Measurements from ENCODE around the gene KASH5.

The KASH5 gene

DNA sequence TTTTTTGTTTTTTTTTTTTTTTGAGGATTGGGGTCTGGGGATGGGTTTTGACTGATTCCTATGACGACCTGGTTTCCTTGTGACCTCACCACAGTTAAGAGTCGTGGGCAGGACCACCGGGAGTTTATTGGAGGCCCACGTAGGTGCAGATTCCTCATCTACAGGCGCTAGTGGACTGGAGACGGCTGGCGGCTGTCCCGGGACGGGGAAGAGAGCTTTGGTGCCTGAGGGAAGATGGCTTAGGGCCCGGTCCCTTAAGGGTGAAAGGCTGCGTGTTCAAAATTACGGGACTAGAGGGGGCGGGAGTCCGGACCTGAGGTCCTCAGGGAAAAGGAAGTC, 25.2 kb upstream of the KASH5 start:
- no peaks in the 10 kb centered on the region for H3K79me2 ChIP-seq (ENCODE audit: low read length)
- H3K4me2 ChIP-seq (ENCODE audit: low read depth, low read length), result peak overlapping the region; percentile 28; the same call in 1 of the 2 replicates
- no peak for DNase-seq
- H3K9me2 ChIP-seq (replicated peaks; ENCODE audit: insufficient read depth, low read length), result no peaks in the 10 kb centered on the region
- TF ChIP-seq, protein P1, sequence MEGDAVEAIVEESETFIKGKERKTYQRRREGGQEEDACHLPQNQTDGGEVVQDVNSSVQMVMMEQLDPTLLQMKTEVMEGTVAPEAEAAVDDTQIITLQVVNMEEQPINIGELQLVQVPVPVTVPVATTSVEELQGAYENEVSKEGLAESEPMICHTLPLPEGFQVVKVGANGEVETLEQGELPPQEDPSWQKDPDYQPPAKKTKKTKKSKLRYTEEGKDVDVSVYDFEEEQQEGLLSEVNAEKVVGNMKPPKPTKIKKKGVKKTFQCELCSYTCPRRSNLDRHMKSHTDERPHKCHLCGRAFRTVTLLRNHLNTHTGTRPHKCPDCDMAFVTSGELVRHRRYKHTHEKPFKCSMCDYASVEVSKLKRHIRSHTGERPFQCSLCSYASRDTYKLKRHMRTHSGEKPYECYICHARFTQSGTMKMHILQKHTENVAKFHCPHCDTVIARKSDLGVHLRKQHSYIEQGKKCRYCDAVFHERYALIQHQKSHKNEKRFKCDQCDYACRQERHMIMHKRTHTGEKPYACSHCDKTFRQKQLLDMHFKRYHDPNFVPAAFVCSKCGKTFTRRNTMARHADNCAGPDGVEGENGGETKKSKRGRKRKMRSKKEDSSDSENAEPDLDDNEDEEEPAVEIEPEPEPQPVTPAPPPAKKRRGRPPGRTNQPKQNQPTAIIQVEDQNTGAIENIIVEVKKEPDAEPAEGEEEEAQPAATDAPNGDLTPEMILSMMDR (IDR thresholded peaks at IDR 0.05; ENCODE audit: low read length), result no peak
- peak; percentile 55 for TF ChIP-seq EZH2 (optimal IDR thresholded peaks at IDR 0.05; ENCODE audit: low read depth, low read length)
- no peaks in the 10 kb centered on the region for H3F3A ChIP-seq (ENCODE audit: insufficient read depth, low read length)
- H3K4me1 ChIP-seq (ENCODE audit: low read length), result 0 out of 2 replicates have a peak, but pooled peaks cover 4% of the 10 kb centered on the region
- no peak overlapping the region for H3K9ac ChIP-seq (ENCODE audit: low read length)
- no peak overlapping the region for H3K4me3 ChIP-seq (ENCODE audit: low read length)
- H3K36me3 ChIP-seq (replicated peaks; ENCODE audit: insufficient read depth, low read length), result no peaks in the 10 kb centered on the region
- H2AFZ ChIP-seq (ENCODE audit: low read length), result no peak overlapping the region
- H3K9me3 ChIP-seq (replicated peaks; ENCODE audit: insufficient read depth, low read length), result no peaks in the 10 kb centered on the region
- H3K27me3 ChIP-seq (replicated peaks; ENCODE audit: insufficient read depth, low read length), result peaks cover 78% of the 10 kb centered on the region
- no peak overlapping the region for H3K27ac ChIP-seq (ENCODE audit: low read length)
- H4K20me1 ChIP-seq (ENCODE audit: insufficient read depth, low read length), result no peaks in the 10 kb centered on the region

DNA sequence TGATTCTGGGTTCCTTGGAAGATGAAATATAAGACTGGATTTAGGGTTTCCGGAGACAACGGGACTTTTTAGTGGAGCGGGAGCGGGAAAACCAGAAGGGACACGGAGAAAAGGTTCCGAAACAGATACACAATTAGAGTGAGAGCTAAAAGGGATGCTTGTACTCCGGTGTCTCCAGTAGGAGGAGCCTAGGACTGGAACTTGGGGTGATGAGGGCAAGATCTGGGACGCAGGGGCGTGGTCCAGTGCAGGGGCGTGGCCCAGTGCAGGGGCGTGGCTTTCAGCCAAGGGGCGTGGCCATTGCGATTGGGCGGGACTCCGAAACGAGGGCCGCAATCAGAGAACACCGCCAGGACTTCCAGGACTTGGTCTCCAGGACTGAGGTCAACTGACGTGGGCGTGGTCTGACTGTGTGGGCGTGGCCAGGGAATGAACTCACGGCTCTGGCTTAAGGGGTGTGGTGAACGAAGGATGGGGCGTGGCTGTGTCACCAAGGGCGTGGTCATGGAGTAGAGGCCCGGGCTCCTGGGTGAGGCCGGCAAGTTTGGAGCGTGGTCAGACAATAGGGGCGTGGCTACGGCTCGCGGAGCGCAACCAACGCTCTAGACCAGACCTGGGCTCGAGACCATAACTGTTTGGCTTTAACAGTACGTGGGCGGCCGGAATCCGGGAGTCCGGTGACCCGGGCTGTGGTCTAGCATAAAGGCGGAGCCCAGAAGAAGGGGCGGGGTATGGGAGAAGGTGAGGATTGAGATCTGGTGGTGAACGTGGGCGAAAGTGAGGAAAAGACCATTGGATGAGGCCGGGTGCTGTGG, 24.6 kb upstream of the KASH5 start, which contains the start of gene DKKL1:
Gene DKKL1, plus strand, starts transcription at position 610 of the 815 bp plus-strand sequence. Its CDS starts 122 bp downstream, at position 732.
- Histone ChIP-seq H3K79me2 (ENCODE audit: low read length) (no peaks in the 10 kb centered on the region), H3K9ac (ENCODE audit: low read length) (no peak within 1 kb of the TSS)

DNA sequence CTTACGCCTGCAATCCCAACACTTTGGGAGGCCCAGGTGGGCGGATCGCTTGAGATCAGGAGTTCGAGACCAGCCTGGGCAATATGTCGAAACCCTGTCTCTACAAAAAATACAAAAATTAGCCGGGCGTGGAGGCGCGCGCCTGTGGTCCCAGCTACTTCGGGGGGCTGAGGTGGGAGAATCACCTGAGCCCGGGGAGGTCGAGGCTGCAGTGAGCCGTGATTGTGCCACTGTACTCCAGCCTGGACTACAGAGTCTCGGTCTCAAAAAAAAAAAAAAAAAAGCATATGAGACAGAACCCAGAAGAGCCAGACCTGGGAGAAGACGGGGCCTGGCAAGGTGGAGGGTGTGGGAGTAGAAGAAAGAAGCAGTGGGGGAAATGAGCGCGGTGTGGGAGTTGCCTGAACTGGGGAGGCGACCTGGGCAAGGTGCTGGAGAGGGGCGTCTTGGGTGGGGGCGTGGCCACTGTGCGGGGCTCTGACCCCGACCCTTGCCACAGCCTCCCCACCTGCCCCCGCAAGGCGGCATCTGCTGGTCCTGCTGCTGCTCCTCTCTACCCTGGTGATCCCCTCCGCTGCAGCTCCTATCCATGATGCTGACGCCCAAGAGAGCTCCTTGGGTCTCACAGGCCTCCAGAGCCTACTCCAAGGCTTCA, 23.8 kb upstream of the KASH5 start:
- DNase-seq, result no peak
- Histone ChIP-seq H3K36me3 (replicated peaks; ENCODE audit: insufficient read depth, low read length) (no peaks in the 10 kb centered on the region), H3K4me3 (ENCODE audit: low read length) (peak overlapping the region; percentile 39), H3K4me2 (ENCODE audit: low read depth, low read length) (peak overlapping the region; percentile 35; the same call in 1 of the 2 replicates), H3K9me2 (replicated peaks; ENCODE audit: insufficient read depth, low read length) (no peaks in the 10 kb centered on the region), H3K9ac (ENCODE audit: low read length) (no peak overlapping the region), H3K4me1 (ENCODE audit: low read length) (0 out of 2 replicates have a peak, but pooled peaks cover 4% of the 10 kb centered on the region), H3K27ac (ENCODE audit: low read length) (no peak overlapping the region), H3K27me3 (replicated peaks; ENCODE audit: insufficient read depth, low read length) (peaks cover 73% of the 10 kb centered on the region), H3F3A (ENCODE audit: insufficient read depth, low read length) (no peaks in the 10 kb centered on the region), H3K79me2 (ENCODE audit: low read length) (no peaks in the 10 kb centered on the region), H3K9me3 (replicated peaks; ENCODE audit: insufficient read depth, low read length) (no peaks in the 10 kb centered on the region), H4K20me1 (ENCODE audit: insufficient read depth, low read length) (no peaks in the 10 kb centered on the region), H2AFZ (ENCODE audit: low read length) (peak overlapping the region; percentile 57; the same call in 1 of the 2 replicates)
- TF ChIP-seq EZH2phosphoT487 (IDR thresholded peaks at IDR 0.05; ENCODE audit: low read length) (no peak), EZH2 (optimal IDR thresholded peaks at IDR 0.05; ENCODE audit: low read depth, low read length) (no peak)
- TF ChIP-seq, protein P1 (IDR thresholded peaks at IDR 0.05; ENCODE audit: low read length), result no peak

More for the DNA sequence above, 24.6 kb upstream of the KASH5 start, which contains the start of gene DKKL1:
- Histone ChIP-seq H3K9me3 (replicated peaks; ENCODE audit: insufficient read depth, low read length) (no peaks in the 10 kb centered on the region), H3K27me3 (replicated peaks; ENCODE audit: insufficient read depth, low read length) (peaks cover 73% of the 10 kb centered on the region), H3F3A (ENCODE audit: insufficient read depth, low read length) (no peaks in the 10 kb centered on the region), H3K36me3 (replicated peaks; ENCODE audit: insufficient read depth, low read length) (no peaks in the 10 kb centered on the region), H2AFZ (ENCODE audit: low read length) (peak within 1 kb of the TSS; percentile 57; the same call in 1 of the 2 replicates), H3K27ac (ENCODE audit: low read length) (no peak within 1 kb of the TSS), H3K4me3 (ENCODE audit: low read length) (peak within 1 kb of the TSS; percentile 39), H3K4me1 (ENCODE audit: low read length) (0 out of 2 replicates have a peak, but pooled peaks cover 4% of the 10 kb centered on the region), H4K20me1 (ENCODE audit: insufficient read depth, low read length) (no peaks in the 10 kb centered on the region), H3K9me2 (replicated peaks; ENCODE audit: insufficient read depth, low read length) (no peaks in the 10 kb centered on the region), H3K4me2 (ENCODE audit: low read depth, low read length) (peak within 1 kb of the TSS; percentile 35; the same call in 1 of the 2 replicates)
- DNase-seq, result peak; percentile 88
- TF ChIP-seq, protein P1 (IDR thresholded peaks at IDR 0.05; ENCODE audit: low read length), result no peak
- TF ChIP-seq EZH2phosphoT487 (IDR thresholded peaks at IDR 0.05; ENCODE audit: low read length), result no peak
- TF ChIP-seq EZH2 (optimal IDR thresholded peaks at IDR 0.05; ENCODE audit: low read depth, low read length), result no peak

All from MM.1S (cell line).